ENCODE results near the gene PRRC2B. TPM values are rescaled to one million over a fixed set of nuclear protein-coding genes. Genes with fewer than 3 reads are reported as not detected.

The PRRC2B gene
- total RNA-seq, 1 donor = 70.9 TPM

- Histone ChIP-seq H3K4me2 (ENCODE audit: insufficient read depth, low read length) (no peak overlapping the region), H4K20me1 (ENCODE audit: insufficient read depth, low read length) (peaks cover 35% of the 10 kb centered on the region), H3K4me3 (ENCODE audit: insufficient read depth, low read length) (no peak overlapping the region), H3K36me3 (ENCODE audit: insufficient read depth, low read length) (peaks cover 89% of the 10 kb centered on the region), H2AFZ (ENCODE audit: low read length) (no peak overlapping the region), H3K9me3 (ENCODE audit: low read depth, low read length) (no peaks in the 10 kb centered on the region), H3K27ac (ENCODE audit: low read depth, low read length) (no peak overlapping the region), H3K79me2 (ENCODE audit: insufficient read depth, low read length) (peaks cover 71% of the 10 kb centered on the region), H3K4me1 (ENCODE audit: insufficient read depth, low read length) (no peaks in the 10 kb centered on the region), H3K27me3 (ENCODE audit: insufficient read depth, low read length) (no peaks in the 10 kb centered on the region)
- no peak for TF ChIP-seq CTCF (IDR thresholded peaks at IDR 0.05; ENCODE audit: extremely low read depth, low read depth, low read length)
- DNase-seq (ENCODE audit: insufficient read length, low spot score, missing footprints) = peak; percentile 70
Observed at GRCh38 chr9:131475956-131476776, 82.3 kb downstream of the PRRC2B start.

DNA sequence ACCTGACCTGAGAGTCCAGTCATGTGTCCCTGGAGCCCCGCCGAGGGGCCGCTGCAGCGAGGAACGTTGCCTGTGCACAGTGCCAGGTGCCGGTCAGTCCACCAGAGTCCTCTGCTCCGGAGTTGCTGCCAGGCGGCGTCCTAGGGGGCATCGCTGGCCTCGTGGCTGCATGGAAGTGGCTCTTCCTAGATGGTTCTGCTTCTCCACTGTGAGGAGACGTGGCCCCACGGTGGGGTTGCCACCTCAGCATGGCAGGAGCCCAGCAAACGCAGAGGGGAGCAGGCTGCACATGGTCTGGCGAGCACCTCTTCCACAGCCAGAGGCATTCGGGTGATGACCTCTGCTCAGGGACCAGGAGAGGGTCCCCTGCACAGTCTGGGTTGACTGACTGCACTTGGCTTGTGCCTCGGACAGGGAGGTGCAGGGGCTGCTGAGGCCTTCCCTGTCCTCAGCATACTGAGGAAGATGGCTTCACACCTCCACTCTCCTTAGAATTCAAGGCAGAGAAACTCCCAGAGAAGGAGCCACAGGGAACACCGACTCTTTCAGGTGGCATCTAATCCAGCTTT is 83.0 kb downstream of the PRRC2B start:
- Histone ChIP-seq H3K36me3 (ENCODE audit: insufficient read depth, low read length) (peaks cover 87% of the 10 kb centered on the region), H3K27ac (ENCODE audit: low read depth, low read length) (no peak overlapping the region), H2AFZ (ENCODE audit: low read length) (no peak overlapping the region), H3K4me3 (ENCODE audit: insufficient read depth, low read length) (no peak overlapping the region), H3K4me1 (ENCODE audit: insufficient read depth, low read length) (no peaks in the 10 kb centered on the region), H3K79me2 (ENCODE audit: insufficient read depth, low read length) (peaks cover 70% of the 10 kb centered on the region), H3K9me3 (ENCODE audit: low read depth, low read length) (no peaks in the 10 kb centered on the region), H4K20me1 (ENCODE audit: insufficient read depth, low read length) (peaks cover 32% of the 10 kb centered on the region), H3K27me3 (ENCODE audit: insufficient read depth, low read length) (no peaks in the 10 kb centered on the region), H3K4me2 (ENCODE audit: insufficient read depth, low read length) (no peak overlapping the region)
- peak; percentile 35 for DNase-seq (ENCODE audit: insufficient read length, low spot score, missing footprints)
- TF ChIP-seq CTCF (IDR thresholded peaks at IDR 0.05; ENCODE audit: extremely low read depth, low read depth, low read length) = no peak

DNA sequence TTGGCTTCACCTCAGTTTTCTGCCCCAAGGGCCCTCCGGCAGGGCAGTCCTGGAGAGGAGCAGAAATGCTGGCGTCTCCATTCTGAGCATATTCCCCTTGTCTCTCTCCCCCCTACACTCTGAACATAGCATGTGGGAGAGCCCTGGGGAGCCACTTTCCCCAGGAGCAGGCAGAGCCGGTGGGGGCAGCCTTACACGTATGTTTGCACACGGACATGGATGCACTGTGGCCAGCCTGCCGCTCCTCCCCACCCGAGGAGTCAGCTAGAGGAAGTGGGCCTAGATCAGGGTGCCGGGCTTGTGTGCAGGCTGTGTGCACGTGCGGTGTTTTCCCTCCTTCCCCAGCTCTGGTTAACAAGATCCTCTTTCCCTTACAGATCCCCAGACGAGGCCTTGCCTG is 83.5 kb downstream of the PRRC2B start:
- Histone ChIP-seq H3K79me2 (ENCODE audit: insufficient read depth, low read length) (peaks cover 69% of the 10 kb centered on the region), H3K27ac (ENCODE audit: low read depth, low read length) (no peak overlapping the region), H3K4me1 (ENCODE audit: insufficient read depth, low read length) (no peaks in the 10 kb centered on the region), H3K36me3 (ENCODE audit: insufficient read depth, low read length) (peaks cover 90% of the 10 kb centered on the region), H3K9me3 (ENCODE audit: low read depth, low read length) (no peaks in the 10 kb centered on the region), H3K27me3 (ENCODE audit: insufficient read depth, low read length) (no peaks in the 10 kb centered on the region), H2AFZ (ENCODE audit: low read length) (no peak overlapping the region), H4K20me1 (ENCODE audit: insufficient read depth, low read length) (peaks cover 33% of the 10 kb centered on the region), H3K4me2 (ENCODE audit: insufficient read depth, low read length) (no peak overlapping the region), H3K4me3 (ENCODE audit: insufficient read depth, low read length) (no peak overlapping the region)
- TF ChIP-seq CTCF (IDR thresholded peaks at IDR 0.05; ENCODE audit: extremely low read depth, low read depth, low read length) = no peak
- peak; percentile 51 for DNase-seq (ENCODE audit: insufficient read length, low spot score, missing footprints)

DNA sequence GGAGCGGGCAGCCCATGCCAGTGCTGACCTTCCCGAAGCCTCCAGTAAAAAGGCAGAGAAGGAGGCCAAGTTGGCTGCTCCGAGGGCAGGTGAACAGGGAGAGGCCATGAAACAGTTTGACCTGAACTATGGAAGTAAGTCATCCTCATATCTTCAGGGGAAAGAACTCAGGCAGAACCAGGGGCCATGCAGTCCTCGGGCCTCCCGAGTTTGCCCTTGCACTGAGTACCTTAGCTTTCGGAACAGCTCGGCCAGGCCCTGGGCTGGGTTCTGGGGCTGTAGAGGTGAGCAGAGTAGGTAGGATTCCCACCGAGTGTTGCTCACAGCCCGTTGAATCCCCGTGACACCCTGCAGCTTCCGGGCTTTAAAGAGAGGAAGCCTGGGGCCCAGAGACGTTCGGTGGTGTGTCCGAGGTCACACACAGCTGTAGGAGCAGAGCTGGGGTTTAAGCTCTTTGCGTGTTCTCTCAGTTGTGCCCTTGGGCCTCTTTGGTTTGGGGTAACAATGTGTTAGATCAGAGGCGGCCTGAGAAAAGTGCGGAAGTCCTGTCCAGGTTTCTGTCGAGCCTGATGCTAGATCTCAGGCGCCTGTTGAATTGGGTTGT is 84.0 kb downstream of the PRRC2B start:
- Histone ChIP-seq H3K27ac (ENCODE audit: low read depth, low read length) (no peak overlapping the region), H3K4me3 (ENCODE audit: insufficient read depth, low read length) (no peak overlapping the region), H3K4me1 (ENCODE audit: insufficient read depth, low read length) (no peaks in the 10 kb centered on the region), H3K27me3 (ENCODE audit: insufficient read depth, low read length) (no peaks in the 10 kb centered on the region), H2AFZ (ENCODE audit: low read length) (no peak overlapping the region), H3K79me2 (ENCODE audit: insufficient read depth, low read length) (peaks cover 65% of the 10 kb centered on the region), H3K4me2 (ENCODE audit: insufficient read depth, low read length) (no peak overlapping the region), H3K9me3 (ENCODE audit: low read depth, low read length) (no peaks in the 10 kb centered on the region), H3K36me3 (ENCODE audit: insufficient read depth, low read length) (peaks cover 91% of the 10 kb centered on the region), H4K20me1 (ENCODE audit: insufficient read depth, low read length) (peaks cover 35% of the 10 kb centered on the region)
- TF ChIP-seq CTCF (IDR thresholded peaks at IDR 0.05; ENCODE audit: extremely low read depth, low read depth, low read length) = no peak
- no peak for DNase-seq (ENCODE audit: insufficient read length, low spot score, missing footprints)

All from osteoblast (primary cell).